Left ventricle myocardium inferior (tissue), 1 donor: ENCODE data around the gene LSR. TPM values are rescaled to one million over a fixed set of nuclear protein-coding genes. Genes with fewer than 3 reads are reported as not detected.

Experiments
- DNase-seq: peaks from one replicate; pipeline ENCODE4 v3.0.0-alpha.2; 2020
- H3K27ac ChIP-seq: fragments of 200-600 bp; replicated peaks from 2 replicates; pipeline ENCODE4 v1.8.0; 2021
- H3K27me3 ChIP-seq: fragments of 200-600 bp; 2 replicates; pipeline ENCODE4 v1.8.0; 2021; ENCODE audit warnings: low read depth
- H3K36me3 ChIP-seq: fragments of 200-600 bp; 2 replicates; pipeline ENCODE4 v1.8.0; 2021
- H3K4me1 ChIP-seq: fragments of 200-600 bp; 2 replicates; pipeline ENCODE4 v1.8.0; 2021
- H3K4me3 ChIP-seq: fragments of 200-600 bp; 2 replicates; pipeline ENCODE4 v1.8.0; 2021; ENCODE audit warnings: mild to moderate bottlenecking, moderate library complexity
- H3K9me3 ChIP-seq: fragments of 200-600 bp; replicated peaks from 2 replicates; pipeline ENCODE4 v1.8.0; 2021
- CTCF ChIP-seq: fragments of 200-600 bp; IDR thresholded peaks from 2 replicates; pipeline ENCODE4 v1.8.0; 2021; ENCODE audit warnings: antibody characterized with exemption, mild to moderate bottlenecking, borderline replicate concordance
- intact Hi-C: fragments of 100-400 bp; cut with micrococcal nuclease; formaldehyde crosslinking; loops from one replicate; pipeline ENCODE4 v1.11.0; 2022
- total RNA-seq: library from RNA; stranded (reverse); fragmentation: NEBNext Ultra II Directional; extraction: Animal tissue kit (Norgen Biotek cat#: 25700); gene quantifications from one replicate; pipeline ENCODE4 v1.2.1, GENCODE V29; 2021
- donor health status: DM: no; HTN: yes; CAD: no; lungs with severe emphysema.

Gene LSR
- total RNA-seq, 1 donor from 2014 or later, result 4.5 TPM

DNA sequence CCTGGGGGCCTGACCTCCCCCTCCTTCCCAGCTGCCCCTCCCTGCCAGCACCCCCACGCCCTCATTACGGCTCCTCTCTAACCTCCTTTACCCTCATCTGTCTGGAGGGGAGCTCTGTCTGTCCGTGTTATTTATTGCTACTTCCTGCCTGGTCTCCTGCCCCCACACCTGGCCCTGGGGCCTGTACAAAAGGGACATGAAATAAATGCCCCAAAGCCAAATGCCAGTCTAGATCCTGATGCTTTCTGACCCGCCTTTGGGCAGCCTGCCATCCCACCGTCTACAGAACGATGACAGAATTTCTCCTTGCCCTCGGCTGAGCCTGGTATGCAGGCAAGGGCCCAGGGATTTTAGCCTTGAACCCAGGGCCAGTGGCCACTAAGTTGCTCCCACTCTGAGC lies 64.8 kb downstream of the LSR start:
- H3K36me3 ChIP-seq, result no peaks in the 10 kb centered on the region
- no peak for TF ChIP-seq CTCF
- H3K4me3 ChIP-seq, result no peak overlapping the region
- H3K27ac ChIP-seq, result no peak overlapping the region
- H3K9me3 ChIP-seq, result no peaks in the 10 kb centered on the region
- H3K27me3 ChIP-seq, result peaks cover 26% of the 10 kb centered on the region
- intact Hi-C loops, result no loop called here
- peaks cover under 1% of the 10 kb centered on the region for H3K4me1 ChIP-seq
- no peak for DNase-seq

- Histone ChIP-seq H3K4me1 (peaks cover 5% of the 10 kb centered on the region), H3K27ac (no peak overlapping the region), H3K4me3 (no peak overlapping the region), H3K27me3 (peaks cover 23% of the 10 kb centered on the region), H3K9me3 (no peaks in the 10 kb centered on the region), H3K36me3 (no peaks in the 10 kb centered on the region)
- no peak for DNase-seq
- no peak for TF ChIP-seq CTCF
- intact Hi-C loops, result no loop called here
These were observed 65.2 kb downstream of the LSR start for GRCh38 chr19:35314031-35314430.

DNA sequence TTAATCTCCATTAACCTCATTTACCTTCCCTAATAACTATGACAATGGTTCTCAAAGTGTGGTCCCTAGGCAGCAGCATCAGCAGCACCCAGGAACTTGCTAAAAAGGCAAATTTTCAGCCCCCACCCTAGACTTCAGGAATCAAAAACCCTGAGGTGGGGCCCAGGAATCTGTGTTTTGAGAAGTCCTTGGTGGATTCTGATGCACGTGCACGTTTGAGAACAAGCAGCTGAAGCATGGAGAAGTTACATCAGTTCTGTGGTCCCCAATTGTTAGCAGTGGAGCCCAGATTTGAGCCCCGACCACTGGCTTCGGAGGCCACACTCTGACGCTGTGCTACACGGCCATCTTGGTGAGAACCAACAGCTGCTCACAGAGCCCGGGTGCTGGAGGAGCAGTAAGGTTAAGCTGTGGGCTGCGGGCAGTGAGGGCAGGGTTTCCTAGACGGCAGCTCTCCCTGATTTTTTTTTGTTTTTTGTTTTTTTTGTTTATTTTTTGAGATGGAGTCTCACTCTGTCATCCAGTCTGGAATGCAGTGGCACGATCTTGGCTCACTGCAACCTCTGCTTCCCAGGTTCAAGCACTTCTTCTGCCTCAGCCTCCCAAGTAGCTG lies 66.2 kb downstream of the LSR start:
- intact Hi-C loops, result no loop called here
- H3K27ac ChIP-seq, result no peak overlapping the region
- peaks cover 14% of the 10 kb centered on the region for H3K4me1 ChIP-seq
- H3K4me3 ChIP-seq, result no peak overlapping the region
- no peak for DNase-seq
- no peaks in the 10 kb centered on the region for H3K9me3 ChIP-seq
- TF ChIP-seq CTCF, result no peak
- H3K36me3 ChIP-seq, result no peaks in the 10 kb centered on the region
- peaks cover 13% of the 10 kb centered on the region for H3K27me3 ChIP-seq

GRCh38 chr19:35315883-35316282 lies 67.1 kb downstream of the LSR start:
- intact Hi-C loops, result no loop called here
- no peak overlapping the region for H3K27ac ChIP-seq
- H3K4me3 ChIP-seq, result no peak overlapping the region
- H3K9me3 ChIP-seq, result no peaks in the 10 kb centered on the region
- H3K4me1 ChIP-seq, result peaks cover 20% of the 10 kb centered on the region
- no peak for DNase-seq
- no peaks in the 10 kb centered on the region for H3K36me3 ChIP-seq
- H3K27me3 ChIP-seq, result peaks cover 14% of the 10 kb centered on the region
- TF ChIP-seq CTCF, result no peak

DNA sequence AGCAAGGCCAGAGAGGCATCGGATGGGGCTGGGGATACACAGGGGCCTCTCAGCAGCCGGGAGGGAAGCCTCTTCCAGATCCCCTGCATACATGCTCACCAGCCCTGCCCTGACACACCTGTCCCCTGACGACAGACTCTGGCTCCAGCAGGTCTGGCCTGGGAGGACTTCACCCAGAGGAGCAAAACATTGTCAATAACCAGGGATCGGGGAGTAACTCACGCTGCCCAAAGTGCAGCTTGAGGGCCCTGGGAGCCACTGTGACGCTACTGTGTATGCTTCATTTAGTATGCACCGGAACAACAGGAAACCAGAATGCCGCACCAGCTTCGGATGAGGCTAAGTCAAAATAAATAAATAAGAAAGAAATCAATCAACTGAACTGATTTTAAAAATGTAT lies 67.8 kb downstream of the LSR start:
- Histone ChIP-seq H3K27ac (no peak overlapping the region), H3K36me3 (no peaks in the 10 kb centered on the region), H3K27me3 (peaks cover 12% of the 10 kb centered on the region), H3K4me1 (peaks cover 20% of the 10 kb centered on the region), H3K9me3 (no peaks in the 10 kb centered on the region), H3K4me3 (no peak overlapping the region)
- DNase-seq, result no peak
- no peak for TF ChIP-seq CTCF
- intact Hi-C loops, result no loop called here

Other genes starting within 250 kb of the LSR start
- 26.2 TPM for gene GRAMD1A, start 248.7 kb upstream of the LSR start, total RNA-seq
- gene SCN1B, start 218.5 kb upstream of the LSR start, total RNA-seq, result 52.8 TPM
- 3.4 TPM for gene HPN, start 207.3 kb upstream of the LSR start, total RNA-seq
- 1.1 TPM for gene FXYD3, start 133.2 kb upstream of the LSR start, total RNA-seq
- 8.4 TPM for gene LGI4, start 113.9 kb upstream of the LSR start, total RNA-seq
- gene FXYD1, start 110.2 kb upstream of the LSR start, total RNA-seq, result 509 TPM
- gene FXYD7, start 105.7 kb upstream of the LSR start, total RNA-seq, result not detected
- 23.4 TPM for gene FXYD5, start 94.3 kb upstream of the LSR start, total RNA-seq
- not detected for gene FAM187B, start 20.3 kb upstream of the LSR start, total RNA-seq
- 147 TPM for gene USF2, start 20.0 kb downstream of the LSR start, total RNA-seq
- gene HAMP, start 33.5 kb downstream of the LSR start, total RNA-seq, result not detected
- not detected for gene MAG, start 43.2 kb downstream of the LSR start, total RNA-seq
- gene CD22, start 80.2 kb downstream of the LSR start, total RNA-seq, result not detected
- gene FFAR1, start 98.9 kb downstream of the LSR start, total RNA-seq, result not detected
- not detected for gene FFAR3, start 109.5 kb downstream of the LSR start, total RNA-seq
- not detected for gene GPR42, start 122.1 kb downstream of the LSR start, total RNA-seq
- 0.27 TPM for gene FFAR2, start 199.3 kb downstream of the LSR start, total RNA-seq
- gene KRTDAP, start 241.5 kb downstream of the LSR start, total RNA-seq, result not detected